Mesothelial cell of epicardium (in vitro differentiated cells): Measurements from ENCODE around the gene RFNG. TPM values are rescaled to one million over a fixed set of nuclear protein-coding genes. Genes with fewer than 3 reads are reported as not detected.

Source experiments
- DNase-seq, 2 experiments: peaks; one replicate each; pipeline ENCODE4 v3.0.0; 2021; ENCODE audit warnings: low spot score in 2 of 2; ENCODE audit not compliant: unreplicated experiment in 2 of 2
- H3K27ac Mint-ChIP-seq: 2 replicates; pipeline ENCODE4 v1.8.0; 2021; ENCODE audit warnings: mixed read lengths
- H3K27me3 Mint-ChIP-seq: 2 replicates; pipeline ENCODE4 v1.8.0; 2021; ENCODE audit warnings: low read depth, mixed read lengths
- H3K36me3 Mint-ChIP-seq: 2 replicates; pipeline ENCODE4 v1.8.0; 2021; ENCODE audit warnings: mixed read lengths
- H3K4me1 Mint-ChIP-seq: 2 replicates; pipeline ENCODE4 v1.8.0; 2021; ENCODE audit warnings: mixed read lengths
- H3K4me3 Mint-ChIP-seq: 2 replicates; pipeline ENCODE4 v1.8.0; 2021; ENCODE audit warnings: mild to moderate bottlenecking, moderate library complexity, mixed read lengths
- H3K9me3 Mint-ChIP-seq: 2 replicates; pipeline ENCODE4 v1.8.0; 2021; ENCODE audit warnings: mixed read lengths
- CTCF ChIP-seq: fragments of 200-600 bp; sonication (generic); IDR thresholded peaks from one replicate; pipeline ENCODE4 v1.5.0; 2021; ENCODE audit warnings: antibody characterized with exemption; ENCODE audit not compliant: unreplicated experiment
- total RNA-seq: library from RNA; stranded (reverse); gene quantifications from 3 replicates; pipeline ENCODE4 v1.2.1, GENCODE V29; 2021

Gene RFNG
- total RNA-seq, 1 donor from 2014 or later: 57.3 TPM

- H3K9me3 Mint-ChIP-seq: no peaks in the 10 kb centered on the region
- H3K4me3 Mint-ChIP-seq: no peak overlapping the region
- no peak for DNase-seq
- TF ChIP-seq CTCF: no peak
- no peak overlapping the region for H3K27ac Mint-ChIP-seq
- peaks cover 27% of the 10 kb centered on the region for H3K4me1 Mint-ChIP-seq
- peaks cover 5% of the 10 kb centered on the region for H3K36me3 Mint-ChIP-seq
- H3K27me3 Mint-ChIP-seq: no peaks in the 10 kb centered on the region
Measured at GRCh38 chr17:82001571-82002056, 50.0 kb downstream of the RFNG start.

GRCh38 chr17:82000803-82001570 is 50.6 kb downstream of the RFNG start:
- no peak for DNase-seq
- TF ChIP-seq CTCF: no peak
- Mint-ChIP-seq H3K9me3 (no peaks in the 10 kb centered on the region), H3K36me3 (peaks cover 6% of the 10 kb centered on the region), H3K27me3 (no peaks in the 10 kb centered on the region), H3K4me3 (no peak overlapping the region), H3K27ac (no peak overlapping the region), H3K4me1 (peaks cover 21% of the 10 kb centered on the region)

GRCh38 chr17:81999976-82000802 is 51.4 kb downstream of the RFNG start:
- H3K9me3 Mint-ChIP-seq: no peaks in the 10 kb centered on the region
- no peak overlapping the region for H3K4me3 Mint-ChIP-seq
- TF ChIP-seq CTCF: no peak
- peaks cover 6% of the 10 kb centered on the region for H3K36me3 Mint-ChIP-seq
- H3K27ac Mint-ChIP-seq: no peak overlapping the region
- H3K27me3 Mint-ChIP-seq: no peaks in the 10 kb centered on the region
- no peak for DNase-seq
- peaks cover 18% of the 10 kb centered on the region for H3K4me1 Mint-ChIP-seq

- Mint-ChIP-seq H3K9me3 (no peaks in the 10 kb centered on the region), H3K4me1 (peaks cover 18% of the 10 kb centered on the region), H3K4me3 (no peak overlapping the region), H3K27me3 (no peaks in the 10 kb centered on the region), H3K27ac (no peak overlapping the region), H3K36me3 (peaks cover 6% of the 10 kb centered on the region)
- no peak for DNase-seq
- TF ChIP-seq CTCF: no peak
Measured at GRCh38 chr17:81999587-81999975, 52.0 kb downstream of the RFNG start.

- TF ChIP-seq CTCF: no peak
- peaks cover 17% of the 10 kb centered on the region for H3K4me1 Mint-ChIP-seq
- no peak for DNase-seq
- H3K4me3 Mint-ChIP-seq: no peak overlapping the region
- H3K9me3 Mint-ChIP-seq: no peaks in the 10 kb centered on the region
- H3K27me3 Mint-ChIP-seq: no peaks in the 10 kb centered on the region
- H3K27ac Mint-ChIP-seq: no peak overlapping the region
- peaks cover 6% of the 10 kb centered on the region for H3K36me3 Mint-ChIP-seq
Measured at GRCh38 chr17:81998691-81999438, 52.7 kb downstream of the RFNG start.
